ENCODE data around the gene CDK5RAP2. TPM values are rescaled to one million over a fixed set of nuclear protein-coding genes. Genes with fewer than 3 reads are reported as not detected.
A peak's percentile ranks its signal among the peaks of the same experiment; 100 is the strongest.
"Not testable (repeated sequence)": the region's sequence is repeated elsewhere in the genome, so short reads cannot be mapped to it uniquely, and the experiment has no call there.

Gene CDK5RAP2
- total RNA-seq, 1 donor from 2014 or later = 16.8 TPM

DNA sequence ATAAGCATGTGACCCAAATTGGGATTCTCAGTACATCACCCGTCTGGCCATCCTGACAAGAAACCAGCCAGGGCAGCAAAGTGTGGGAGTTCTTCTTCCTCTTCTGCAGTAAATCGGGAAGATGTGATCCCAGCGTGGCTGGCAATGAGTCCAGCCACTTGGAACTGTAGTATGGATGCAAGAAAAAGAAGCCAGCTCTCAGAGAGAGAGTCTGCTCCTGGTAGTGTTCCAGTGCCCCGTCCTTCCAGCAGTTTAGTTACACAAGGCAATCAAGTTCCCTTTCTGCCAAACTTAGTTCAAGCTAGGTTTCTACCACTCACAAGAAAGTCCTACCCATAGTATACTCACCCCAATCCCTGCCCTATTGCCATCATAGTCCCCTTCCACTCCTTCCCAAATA is 65.6 kb downstream of the CDK5RAP2 start:
- Histone ChIP-seq H3K27me3 (ENCODE audit: control insufficient read depth, insufficient read depth, low read length) (no peaks in the 10 kb centered on the region), H3K36me3 (ENCODE audit: control insufficient read depth, insufficient read depth, low read length) (peaks cover 2% of the 10 kb centered on the region), H3K4me3 (ENCODE audit: low read depth, low read length) (no peak overlapping the region)
- TF ChIP-seq, protein P1, sequence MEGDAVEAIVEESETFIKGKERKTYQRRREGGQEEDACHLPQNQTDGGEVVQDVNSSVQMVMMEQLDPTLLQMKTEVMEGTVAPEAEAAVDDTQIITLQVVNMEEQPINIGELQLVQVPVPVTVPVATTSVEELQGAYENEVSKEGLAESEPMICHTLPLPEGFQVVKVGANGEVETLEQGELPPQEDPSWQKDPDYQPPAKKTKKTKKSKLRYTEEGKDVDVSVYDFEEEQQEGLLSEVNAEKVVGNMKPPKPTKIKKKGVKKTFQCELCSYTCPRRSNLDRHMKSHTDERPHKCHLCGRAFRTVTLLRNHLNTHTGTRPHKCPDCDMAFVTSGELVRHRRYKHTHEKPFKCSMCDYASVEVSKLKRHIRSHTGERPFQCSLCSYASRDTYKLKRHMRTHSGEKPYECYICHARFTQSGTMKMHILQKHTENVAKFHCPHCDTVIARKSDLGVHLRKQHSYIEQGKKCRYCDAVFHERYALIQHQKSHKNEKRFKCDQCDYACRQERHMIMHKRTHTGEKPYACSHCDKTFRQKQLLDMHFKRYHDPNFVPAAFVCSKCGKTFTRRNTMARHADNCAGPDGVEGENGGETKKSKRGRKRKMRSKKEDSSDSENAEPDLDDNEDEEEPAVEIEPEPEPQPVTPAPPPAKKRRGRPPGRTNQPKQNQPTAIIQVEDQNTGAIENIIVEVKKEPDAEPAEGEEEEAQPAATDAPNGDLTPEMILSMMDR (IDR thresholded peaks at IDR 0.05; ENCODE audit: insufficient read depth, low read length, severe bottlenecking) = no peak
- no peak for DNase-seq (ENCODE audit: low read depth)
- FAIRE-seq = no peak

DNA sequence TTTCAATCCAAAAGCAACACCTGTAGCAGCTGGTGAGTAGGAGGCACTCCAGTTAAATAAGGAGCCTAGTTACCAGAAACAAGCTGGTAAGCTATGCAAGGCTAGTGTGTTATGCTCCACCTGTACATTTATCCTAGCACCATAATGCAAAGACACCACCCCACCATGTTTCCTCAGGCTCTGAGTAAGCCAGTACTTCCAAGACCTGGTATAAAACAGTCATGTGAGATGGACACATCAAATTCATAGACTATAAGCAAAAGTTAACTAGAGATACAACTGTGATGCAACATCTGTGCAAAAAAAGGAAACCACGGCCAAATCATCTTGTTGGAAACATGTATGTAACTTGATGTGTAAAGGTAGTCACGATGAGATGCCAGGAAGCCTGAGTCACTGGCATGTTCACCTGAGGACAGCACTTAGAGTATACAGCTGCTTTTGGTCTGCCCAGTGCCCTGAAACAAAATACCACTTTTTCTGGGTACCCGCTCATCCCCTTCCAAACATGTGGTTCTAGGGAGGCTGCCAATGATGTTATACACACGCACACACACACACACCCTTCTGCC is 66.1 kb downstream of the CDK5RAP2 start:
- Histone ChIP-seq H3K36me3 (ENCODE audit: control insufficient read depth, insufficient read depth, low read length) (peaks cover 2% of the 10 kb centered on the region), H3K27me3 (ENCODE audit: control insufficient read depth, insufficient read depth, low read length) (no peaks in the 10 kb centered on the region), H3K4me3 (ENCODE audit: low read depth, low read length) (no peak overlapping the region)
- DNase-seq (ENCODE audit: low read depth) (peak; percentile 87), FAIRE-seq (peak; percentile 58)
- TF ChIP-seq, protein P1 (IDR thresholded peaks at IDR 0.05; ENCODE audit: insufficient read depth, low read length, severe bottlenecking) = no peak

DNA sequence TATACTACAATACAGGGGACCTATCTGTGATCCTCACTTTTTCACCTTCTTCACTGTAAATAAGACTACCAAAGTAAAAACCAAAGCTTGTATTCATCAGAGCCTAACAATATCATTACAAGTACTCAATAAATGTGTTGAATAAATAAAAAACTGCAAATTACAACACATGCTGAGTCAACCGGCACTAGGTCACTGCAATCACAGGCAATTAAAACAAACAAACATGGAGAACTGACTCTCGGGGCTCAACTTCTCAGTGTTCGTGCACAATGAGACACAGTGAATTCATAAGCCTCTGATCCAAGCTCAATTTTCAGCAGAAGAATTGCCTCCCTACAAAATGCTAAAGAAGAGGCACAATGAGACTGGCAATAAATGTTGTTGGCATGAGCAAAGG is 69.2 kb downstream of the CDK5RAP2 start:
- no peaks in the 10 kb centered on the region for H3K27me3 ChIP-seq (ENCODE audit: control insufficient read depth, insufficient read depth, low read length)
- FAIRE-seq (no peak), DNase-seq (ENCODE audit: low read depth) (peak; percentile 26)
- TF ChIP-seq, protein P1 (IDR thresholded peaks at IDR 0.05; ENCODE audit: insufficient read depth, low read length, severe bottlenecking) = no peak
- H3K4me3 ChIP-seq (ENCODE audit: low read depth, low read length) = no peak overlapping the region
- no peaks in the 10 kb centered on the region for H3K36me3 ChIP-seq (ENCODE audit: control insufficient read depth, insufficient read depth, low read length)

DNA sequence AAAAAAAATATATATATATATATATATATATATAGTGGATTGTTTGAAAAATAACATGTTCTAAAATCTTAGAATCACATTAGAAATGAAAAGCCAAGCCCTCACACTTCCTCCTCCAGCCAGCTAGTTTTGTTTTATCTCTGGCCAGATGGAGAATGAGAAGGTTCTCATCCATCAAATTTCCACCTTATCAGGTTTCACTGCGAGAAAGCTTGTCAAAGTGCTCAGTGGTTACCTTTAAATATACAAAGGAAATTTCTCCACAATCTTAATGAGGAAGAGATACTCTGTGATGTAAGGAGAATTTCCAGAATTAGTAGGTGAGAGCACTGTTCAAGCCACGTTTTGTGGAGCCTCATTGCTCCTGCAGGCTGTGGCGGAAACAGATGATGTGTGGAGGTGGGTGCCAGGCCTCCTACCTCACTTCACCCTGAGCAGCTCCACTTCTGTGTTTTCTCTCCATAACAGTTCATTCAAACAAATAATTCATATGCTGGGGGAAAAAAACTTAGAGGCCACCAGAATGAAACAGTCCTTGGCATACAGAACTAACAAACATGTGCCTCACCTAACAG is 71.9 kb downstream of the CDK5RAP2 start:
- Histone ChIP-seq H3K4me3 (ENCODE audit: low read depth, low read length) (no peak overlapping the region), H3K36me3 (ENCODE audit: control insufficient read depth, insufficient read depth, low read length) (no peaks in the 10 kb centered on the region)
- TF ChIP-seq, protein P1 (IDR thresholded peaks at IDR 0.05; ENCODE audit: insufficient read depth, low read length, severe bottlenecking) = no peak

DNA sequence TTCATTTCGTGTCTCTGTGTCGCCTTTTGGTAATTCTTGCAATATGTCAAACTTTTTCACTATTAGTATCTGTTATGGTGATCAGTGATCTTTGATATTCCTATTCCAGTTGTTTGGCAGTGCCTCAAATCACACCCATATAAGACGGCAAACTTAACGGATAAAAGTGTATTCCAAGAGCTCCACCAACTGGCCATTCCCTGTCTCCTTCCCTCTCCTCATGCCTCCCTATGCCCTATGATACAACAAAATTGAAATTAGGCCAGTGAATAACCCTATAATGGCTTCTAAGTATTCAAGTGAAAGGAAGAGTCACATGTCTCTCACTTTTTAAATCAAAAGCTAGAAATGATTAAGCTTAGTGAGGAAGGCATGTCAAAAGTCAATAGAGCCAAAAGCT is 74.8 kb downstream of the CDK5RAP2 start:
- H3K4me3 ChIP-seq (ENCODE audit: low read depth, low read length) = no peak overlapping the region
- H3K27me3 ChIP-seq (ENCODE audit: control insufficient read depth, insufficient read depth, low read length) = no peaks in the 10 kb centered on the region
- no peak for DNase-seq (ENCODE audit: low read depth)
- TF ChIP-seq, protein P1 (IDR thresholded peaks at IDR 0.05; ENCODE audit: insufficient read depth, low read length, severe bottlenecking) = peak; percentile 9
- no peaks in the 10 kb centered on the region for H3K36me3 ChIP-seq (ENCODE audit: control insufficient read depth, insufficient read depth, low read length)
- no peak for FAIRE-seq

More for the DNA sequence above, 71.9 kb downstream of the CDK5RAP2 start:
- no peaks in the 10 kb centered on the region for H3K27me3 ChIP-seq (ENCODE audit: control insufficient read depth, insufficient read depth, low read length)
- DNase-seq (ENCODE audit: low read depth) (no peak), FAIRE-seq (no peak)

DNA sequence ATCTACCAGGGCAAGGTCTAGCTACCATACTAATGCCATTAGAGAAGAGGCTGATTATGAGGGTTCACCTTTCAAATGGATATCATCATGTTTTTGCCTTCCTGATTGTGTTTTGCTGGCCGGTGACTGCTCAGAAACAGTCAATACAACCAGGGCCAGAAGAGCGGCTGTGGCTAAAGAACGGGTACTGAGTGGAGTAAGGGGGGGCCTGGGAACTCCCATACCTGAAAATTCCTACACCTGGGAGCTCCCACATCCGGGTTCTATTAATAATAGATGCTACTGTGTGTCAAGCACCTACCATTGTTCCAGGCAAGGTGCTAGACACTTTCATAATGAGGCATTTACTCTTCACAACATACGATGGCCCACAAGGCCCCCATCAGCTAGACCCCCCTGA is 79.2 kb downstream of the CDK5RAP2 start:
- Histone ChIP-seq H3K27me3 (ENCODE audit: control insufficient read depth, insufficient read depth, low read length) (no peaks in the 10 kb centered on the region), H3K4me3 (ENCODE audit: low read depth, low read length) (no peak overlapping the region), H3K36me3 (ENCODE audit: control insufficient read depth, insufficient read depth, low read length) (no peaks in the 10 kb centered on the region)
- DNase-seq (ENCODE audit: low read depth) (no peak), FAIRE-seq (no peak)
- TF ChIP-seq, protein P1 (IDR thresholded peaks at IDR 0.05; ENCODE audit: insufficient read depth, low read length, severe bottlenecking) = no peak

DNA sequence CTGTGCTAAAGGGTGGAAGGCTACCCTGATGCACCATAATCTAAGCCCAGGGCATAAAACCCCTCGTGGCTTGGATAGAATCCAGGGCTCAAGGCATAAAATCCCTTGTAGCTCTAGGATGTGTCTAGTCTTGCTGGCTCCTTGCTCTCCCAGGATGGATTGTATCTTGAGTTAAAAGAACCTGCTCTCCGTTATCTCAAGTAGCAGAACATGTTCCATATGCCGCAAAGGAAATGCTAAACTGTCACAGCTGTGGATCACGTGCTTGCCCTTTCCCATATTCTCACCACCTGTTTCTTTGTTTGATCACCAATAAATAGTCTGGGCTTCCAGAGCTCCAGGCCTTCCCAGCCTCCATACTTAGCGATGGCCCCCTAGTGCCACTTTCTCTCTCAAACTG is 82.1 kb downstream of the CDK5RAP2 start:
- not testable (repeated sequence) for H3K27me3 ChIP-seq (ENCODE audit: control insufficient read depth, insufficient read depth, low read length); H3K36me3 ChIP-seq (ENCODE audit: control insufficient read depth, insufficient read depth, low read length); FAIRE-seq; H3K4me3 ChIP-seq (ENCODE audit: low read depth, low read length); DNase-seq (ENCODE audit: low read depth)

DNA sequence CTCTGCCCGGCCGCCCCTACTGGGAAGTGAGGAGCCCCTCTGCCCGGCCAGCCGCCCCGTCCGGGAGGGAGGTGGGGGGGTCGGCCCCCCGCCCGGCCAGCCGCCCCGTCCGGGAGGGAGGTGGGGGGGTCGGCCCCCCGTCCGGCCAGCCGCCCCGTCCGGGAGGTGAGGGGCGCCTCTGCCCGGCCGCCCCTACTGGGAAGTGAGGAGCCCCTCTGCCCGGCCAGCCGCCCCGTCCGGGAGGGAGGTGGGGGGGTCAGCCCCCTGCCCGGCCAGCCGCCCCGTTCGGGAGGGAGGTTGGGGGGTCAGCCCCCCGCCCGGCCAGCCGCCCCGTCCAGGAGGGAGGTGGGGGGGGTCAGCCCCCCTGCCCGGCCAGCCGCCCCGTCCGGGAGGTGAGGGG is 83.5 kb downstream of the CDK5RAP2 start:
- not testable (repeated sequence) for H3K27me3 ChIP-seq (ENCODE audit: control insufficient read depth, insufficient read depth, low read length); H3K36me3 ChIP-seq (ENCODE audit: control insufficient read depth, insufficient read depth, low read length); DNase-seq (ENCODE audit: low read depth); FAIRE-seq; H3K4me3 ChIP-seq (ENCODE audit: low read depth, low read length)
